Panc1 (cell line): Measurements from ENCODE around the gene CYB561D1. TPM values are rescaled to one million over a fixed set of nuclear protein-coding genes. Genes with fewer than 3 reads are reported as not detected.

Experiments used
- ATAC-seq: fragments of 200-7000 bp; cut with Tn5 transposase; 2 replicates; pipeline ENCODE4 v1.9.1; 2020; ENCODE audit warnings: mild to moderate bottlenecking, moderate library complexity
- BruUV-seq: library from RNA; stranded (reverse); fragments of 400-500 nt; replicated peaks from 2 replicates; lab custom pipeline; 2021; lab: Mats Ljungman, UMichigan
- CTCF ChIA-PET: fragments of 300-600 bp; sonication (Branson Sonifier 250); formaldehyde crosslinking; loops from one replicate; lab custom pipeline; 2022; ENCODE audit warnings: antibody characterized with exemption; lab: Charles Lee
- POLR2A ChIA-PET: fragments of 300-600 bp; sonication (Branson Sonifier 250); formaldehyde crosslinking; loops from one replicate; lab custom pipeline; 2022; ENCODE audit warnings: antibody characterized with exemption; lab: Charles Lee
- DNase-seq: peaks from one replicate; pipeline ENCODE4 v3.0.0-alpha.2; 2010; ENCODE audit warnings: low read depth, low spot score
- H3K27ac ChIP-seq: 2 replicates; pipeline ENCODE4 v1.5.1; 2011; ENCODE audit warnings: mild to moderate bottlenecking, low read length, inconsistent platforms
- H3K27me3 ChIP-seq: fragments of 200-500 bp; sonication (Bioruptor generic); 2 replicates; pipeline ENCODE4 v1.6.0; 2014; ENCODE audit warnings: low read length, inconsistent platforms; ENCODE audit not compliant: control insufficient read depth, insufficient read depth
- H3K36me3 ChIP-seq: fragments of 200-500 bp; sonication (Bioruptor generic); 2 replicates; pipeline ENCODE4 v1.5.1; 2014; ENCODE audit warnings: inconsistent platforms, mild to moderate bottlenecking, low read length, moderate library complexity; ENCODE audit not compliant: control insufficient read depth, insufficient read depth
- H3K4me1 ChIP-seq: 2 replicates; pipeline ENCODE4 v1.5.1; 2011; ENCODE audit warnings: inconsistent platforms, mild to moderate bottlenecking, low read length, moderate library complexity; ENCODE audit not compliant: control insufficient read depth, insufficient read depth
- H3K4me3 ChIP-seq, 2 experiments: 2 replicates each; pipeline ENCODE4 v1.5.1; 2011 to 2012; ENCODE audit warnings: low read depth in 2 of 2, low read length in 2 of 2, mild to moderate bottlenecking in 2 of 2, inconsistent platforms in 1 of 2, moderate library complexity in 1 of 2
- H3K9me3 ChIP-seq: fragments of 200-500 bp; sonication (Bioruptor generic); 2 replicates; pipeline ENCODE4 v1.5.1; 2014; ENCODE audit warnings: low read depth, mild to moderate bottlenecking, inconsistent platforms, low read length, moderate library complexity; ENCODE audit not compliant: control insufficient read depth, insufficient read depth
- CTCF ChIP-seq: fragments of 450-650 bp; IDR thresholded peaks from 2 replicates; pipeline ENCODE4 v1.5.1; 2017; ENCODE audit warnings: mild to moderate bottlenecking
- POLR2AphosphoS5 ChIP-seq: IDR thresholded peaks from 2 replicates; pipeline ENCODE4 v1.6.1; 2012; ENCODE audit warnings: mild to moderate bottlenecking, low read depth, low read length, moderate library complexity
- SIN3A ChIP-seq: IDR thresholded peaks from 2 replicates; pipeline ENCODE4 v1.6.1; 2012; ENCODE audit warnings: low read depth, mild to moderate bottlenecking, low read length, moderate library complexity, borderline replicate concordance; ENCODE audit not compliant: insufficient read depth
- TCF7L2 ChIP-seq: IDR thresholded peaks from 2 replicates; pipeline ENCODE4 v1.6.1; 2011; ENCODE audit warnings: mild to moderate bottlenecking, low read depth, low read length, inconsistent platforms
- in situ Hi-C: cut with HindIII; loops from 2 replicates; pipeline ENCODE4 v1.10.0; 2016; ENCODE audit warnings: low sequenced_read_pairs, low pct_unique_long_range_greater_than_20kb
- intact Hi-C: fragments of 100-400 bp; cut with micrococcal nuclease; formaldehyde crosslinking; loops from one replicate; pipeline ENCODE4 v1.10.0; 2022; ENCODE audit not compliant: unreplicated experiment
- total RNA-seq: library from RNA; stranded (reverse); gene quantifications from one replicate; pipeline ENCODE4 v1.2.1, GENCODE V29; 2021; ENCODE audit not compliant: unreplicated experiment
- TF ChIP-seq, protein P1 (sequence below), 2 experiments: IDR thresholded peaks; 2 replicates each; pipeline ENCODE4 v1.6.1; 2011 to 2012; ENCODE audit warnings: low read depth in 2 of 2, control low read depth in 1 of 2, low read length in 1 of 2, mild to moderate bottlenecking in 1 of 2, moderate library complexity in 1 of 2; ENCODE audit not compliant: insufficient read depth in 1 of 2

The CYB561D1 gene
- total RNA-seq, 1 experiment from 2014 or later = 4.5 TPM

- Histone ChIP-seq H3K4me1 (no peaks in the 10 kb centered on the region), H3K36me3 (no peaks in the 10 kb centered on the region), H3K27ac (no peak overlapping the region), H3K9me3 (no peaks in the 10 kb centered on the region), H3K4me3 (no peak overlapping the region), H3K27me3 (no peaks in the 10 kb centered on the region)
- no peak for DNase-seq
- ChIA-PET CTCF (no interaction called here), POLR2A (no interaction called here)
- in situ Hi-C loops (no loop called here), intact Hi-C loops (no loop called here)
- ATAC-seq = no peak
- TF ChIP-seq, protein P1, sequence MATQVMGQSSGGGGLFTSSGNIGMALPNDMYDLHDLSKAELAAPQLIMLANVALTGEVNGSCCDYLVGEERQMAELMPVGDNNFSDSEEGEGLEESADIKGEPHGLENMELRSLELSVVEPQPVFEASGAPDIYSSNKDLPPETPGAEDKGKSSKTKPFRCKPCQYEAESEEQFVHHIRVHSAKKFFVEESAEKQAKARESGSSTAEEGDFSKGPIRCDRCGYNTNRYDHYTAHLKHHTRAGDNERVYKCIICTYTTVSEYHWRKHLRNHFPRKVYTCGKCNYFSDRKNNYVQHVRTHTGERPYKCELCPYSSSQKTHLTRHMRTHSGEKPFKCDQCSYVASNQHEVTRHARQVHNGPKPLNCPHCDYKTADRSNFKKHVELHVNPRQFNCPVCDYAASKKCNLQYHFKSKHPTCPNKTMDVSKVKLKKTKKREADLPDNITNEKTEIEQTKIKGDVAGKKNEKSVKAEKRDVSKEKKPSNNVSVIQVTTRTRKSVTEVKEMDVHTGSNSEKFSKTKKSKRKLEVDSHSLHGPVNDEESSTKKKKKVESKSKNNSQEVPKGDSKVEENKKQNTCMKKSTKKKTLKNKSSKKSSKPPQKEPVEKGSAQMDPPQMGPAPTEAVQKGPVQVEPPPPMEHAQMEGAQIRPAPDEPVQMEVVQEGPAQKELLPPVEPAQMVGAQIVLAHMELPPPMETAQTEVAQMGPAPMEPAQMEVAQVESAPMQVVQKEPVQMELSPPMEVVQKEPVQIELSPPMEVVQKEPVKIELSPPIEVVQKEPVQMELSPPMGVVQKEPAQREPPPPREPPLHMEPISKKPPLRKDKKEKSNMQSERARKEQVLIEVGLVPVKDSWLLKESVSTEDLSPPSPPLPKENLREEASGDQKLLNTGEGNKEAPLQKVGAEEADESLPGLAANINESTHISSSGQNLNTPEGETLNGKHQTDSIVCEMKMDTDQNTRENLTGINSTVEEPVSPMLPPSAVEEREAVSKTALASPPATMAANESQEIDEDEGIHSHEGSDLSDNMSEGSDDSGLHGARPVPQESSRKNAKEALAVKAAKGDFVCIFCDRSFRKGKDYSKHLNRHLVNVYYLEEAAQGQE (IDR thresholded peaks at IDR 0.05; ENCODE audit: insufficient read depth in 1 of 2, low read depth in 2 of 2, low read length in 1 of 2) = peak; percentile 83 to 90
- TF ChIP-seq TCF7L2 (no peak), SIN3A (no peak), CTCF (no peak)
- BruUV-seq = no TSS peak
Observed at GRCh38 chr1:109478806-109479205, 15.1 kb upstream of the CYB561D1 start.

DNA sequence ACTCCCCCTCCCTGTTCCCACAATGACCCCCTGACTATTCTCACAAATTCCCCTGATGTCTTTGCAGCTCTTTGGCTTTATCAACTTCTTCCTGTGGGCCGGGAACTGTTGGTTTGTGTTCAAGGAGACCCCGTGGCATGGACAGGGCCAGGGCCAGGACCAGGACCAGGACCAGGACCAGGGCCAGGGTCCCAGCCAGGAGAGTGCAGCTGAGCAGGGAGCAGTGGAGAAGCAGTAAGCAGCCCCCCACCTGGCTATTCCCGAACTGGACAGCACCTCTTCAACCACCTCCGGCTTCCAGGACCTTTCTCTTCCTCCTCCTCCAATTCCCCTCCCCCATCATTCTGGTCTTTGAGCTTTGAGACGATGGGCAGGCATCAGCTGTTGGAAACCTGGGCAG is 14.6 kb upstream of the CYB561D1 start:
- no peak overlapping the region for H3K27ac ChIP-seq
- CTCF ChIA-PET = no interaction called here
- H3K9me3 ChIP-seq = no peaks in the 10 kb centered on the region
- no TSS peak for BruUV-seq
- in situ Hi-C loops = no loop called here
- TF ChIP-seq, protein P1 (IDR thresholded peaks at IDR 0.05; ENCODE audit: insufficient read depth in 1 of 2, low read depth in 2 of 2, low read length in 1 of 2) = no peak
- TF ChIP-seq SIN3A (no peak), CTCF (no peak), POLR2AphosphoS5 (no peak), TCF7L2 (no peak)
- no peaks in the 10 kb centered on the region for H3K27me3 ChIP-seq
- no peaks in the 10 kb centered on the region for H3K36me3 ChIP-seq
- no peak overlapping the region for H3K4me3 ChIP-seq
- ATAC-seq (no peak), DNase-seq (no peak)
- H3K4me1 ChIP-seq = no peaks in the 10 kb centered on the region
- POLR2A ChIA-PET = no interaction called here
- intact Hi-C loops = no loop called here
